ENCODE data around the gene FHIP1A. TPM values are rescaled to one million over a fixed set of nuclear protein-coding genes. Genes with fewer than 3 reads are reported as not detected.

Gene FHIP1A
- total and polyA plus RNA-seq, 4 donors, result 1.5 to 27.1 (median 12.0) TPM

- Histone ChIP-seq H3K36me3 (ENCODE audit: control insufficient read depth in 4 of 4, insufficient read depth in 4 of 4, low read length in 4 of 4) (no peaks in the 10 kb centered on the region), H3K9me3 (ENCODE audit: control insufficient read depth in 4 of 4, insufficient read depth in 3 of 4, low read length in 3 of 4) (no peaks in the 10 kb centered on the region), H3K4me3 (no peak overlapping the region), H3K27ac (ENCODE audit: low read depth in 1 of 2, low read length in 1 of 2) (no peak overlapping the region), H3K9ac (ENCODE audit: insufficient read depth in 1 of 2, low read length in 2 of 2) (no peak overlapping the region), H3K27me3 (ENCODE audit: control insufficient read depth in 3 of 3, insufficient read depth in 3 of 3, low read length in 2 of 3) (peaks cover 0 to 2% (median 0%) of the 10 kb centered on the region in 3 donors), H3K4me1 (ENCODE audit: control insufficient read depth in 5 of 5, insufficient read depth in 5 of 5, low read length in 5 of 5) (peaks cover 0 to 2% (median 0%) of the 10 kb centered on the region in 5 donors)
- no peak for DNase-seq
- TF ChIP-seq CTCF (IDR thresholded peaks at IDR 0.05; ENCODE audit: control extremely low read depth, extremely low read depth), result no peak
- ATAC-seq (ENCODE audit: insufficient read depth, low FRiP score), result no peak
- WGBS, 2 donors, result 75% methylated on average over 5 of the region's 5 CpGs
Observed at GRCh38 chr4:151443247-151443646, 34.3 kb downstream of the FHIP1A start.

GRCh38 chr4:151443752-151444151 is 34.8 kb downstream of the FHIP1A start:
- H3K4me3 ChIP-seq, result no peak overlapping the region
- WGBS, 2 donors, result 83% methylated on average over 6 of the region's 6 CpGs
- H3K9me3 ChIP-seq (ENCODE audit: control insufficient read depth in 4 of 4, insufficient read depth in 3 of 4, low read length in 3 of 4), result no peaks in the 10 kb centered on the region
- ATAC-seq (ENCODE audit: insufficient read depth, low FRiP score) (no peak), DNase-seq (no peak)
- no peak overlapping the region for H3K9ac ChIP-seq (ENCODE audit: insufficient read depth in 1 of 2, low read length in 2 of 2)
- H3K27me3 ChIP-seq (ENCODE audit: control insufficient read depth in 3 of 3, insufficient read depth in 3 of 3, low read length in 2 of 3), result peaks cover 0 to 2% (median 0%) of the 10 kb centered on the region in 3 donors
- TF ChIP-seq CTCF (IDR thresholded peaks at IDR 0.05; ENCODE audit: control extremely low read depth, extremely low read depth), result no peak
- H3K27ac ChIP-seq (ENCODE audit: low read depth in 1 of 2, low read length in 1 of 2), result no peak overlapping the region
- H3K36me3 ChIP-seq (ENCODE audit: control insufficient read depth in 4 of 4, insufficient read depth in 4 of 4, low read length in 4 of 4), result no peaks in the 10 kb centered on the region
- H3K4me1 ChIP-seq (ENCODE audit: control insufficient read depth in 5 of 5, insufficient read depth in 5 of 5, low read length in 5 of 5), result peaks cover 0 to 2% (median 0%) of the 10 kb centered on the region in 5 donors

GRCh38 chr4:151446208-151446607 is 37.2 kb downstream of the FHIP1A start:
- Histone ChIP-seq H3K27ac (ENCODE audit: low read depth in 1 of 2, low read length in 1 of 2) (no peak overlapping the region), H3K36me3 (ENCODE audit: control insufficient read depth in 4 of 4, insufficient read depth in 4 of 4, low read length in 4 of 4) (no peaks in the 10 kb centered on the region), H3K4me1 (ENCODE audit: control insufficient read depth in 5 of 5, insufficient read depth in 5 of 5, low read length in 5 of 5) (no peaks in the 10 kb centered on the region), H3K27me3 (ENCODE audit: control insufficient read depth in 3 of 3, insufficient read depth in 3 of 3, low read length in 2 of 3) (peaks cover 0 to 2% (median 0%) of the 10 kb centered on the region in 3 donors), H3K9me3 (ENCODE audit: control insufficient read depth in 4 of 4, insufficient read depth in 3 of 4, low read length in 3 of 4) (no peaks in the 10 kb centered on the region), H3K9ac (ENCODE audit: insufficient read depth in 1 of 2, low read length in 2 of 2) (no peak overlapping the region), H3K4me3 (no peak overlapping the region)
- ATAC-seq (ENCODE audit: insufficient read depth, low FRiP score), result no peak
- 95% methylated on average over 2 of the region's 2 CpGs for WGBS, 2 donors
- TF ChIP-seq CTCF (IDR thresholded peaks at IDR 0.05; ENCODE audit: control extremely low read depth, extremely low read depth), result no peak
- no peak for DNase-seq

GRCh38 chr4:151454513-151454912 is 45.5 kb downstream of the FHIP1A start:
- Histone ChIP-seq H3K36me3 (ENCODE audit: control insufficient read depth in 4 of 4, insufficient read depth in 4 of 4, low read length in 4 of 4) (no peaks in the 10 kb centered on the region), H3K9me3 (ENCODE audit: control insufficient read depth in 4 of 4, insufficient read depth in 3 of 4, low read length in 3 of 4) (no peaks in the 10 kb centered on the region), H3K9ac (ENCODE audit: insufficient read depth in 1 of 2, low read length in 2 of 2) (no peak overlapping the region), H3K4me1 (ENCODE audit: control insufficient read depth in 5 of 5, insufficient read depth in 5 of 5, low read length in 5 of 5) (peaks cover 0 to 4% (median 0%) of the 10 kb centered on the region in 5 donors), H3K27ac (ENCODE audit: low read depth in 1 of 2, low read length in 1 of 2) (no peak overlapping the region), H3K4me3 (no peak overlapping the region), H3K27me3 (ENCODE audit: control insufficient read depth in 3 of 3, insufficient read depth in 3 of 3, low read length in 2 of 3) (no peaks in the 10 kb centered on the region)
- no peak for ATAC-seq (ENCODE audit: insufficient read depth, low FRiP score)
- peak in 1 of 3 donors; percentile 29 for DNase-seq
- WGBS, 2 donors, result 78 to 82% methylated on average over 5 of the region's 5 CpGs
- TF ChIP-seq CTCF (IDR thresholded peaks at IDR 0.05; ENCODE audit: control extremely low read depth, extremely low read depth), result no peak

Measured in lung (tissue), 12 donors.